SU-DHL-6 (cell line): ENCODE results near the gene SLFN5.
"Not testable (repeated sequence)": the region's sequence is repeated elsewhere in the genome, so short reads cannot be mapped to it uniquely, and the experiment has no call there.

Experiments used
- EZH2phosphoT487 ChIP-seq: fragments of 200-600 bp; sonication (generic), shearing (Covaris generic); conservative IDR thresholded peaks from 2 replicates; pipeline ENCODE4 v1.6.1; 2018; ENCODE audit warnings: mild to moderate bottlenecking, antibody characterized with exemption, low read length, moderate library complexity, mixed read lengths
- TF ChIP-seq, protein P1 (sequence below): fragments of 200-600 bp; sonication (generic); IDR thresholded peaks from one replicate; pipeline ENCODE4 v1.5.1; 2017; ENCODE audit warnings: antibody characterized with exemption, mild to moderate bottlenecking, low read length, moderate library complexity; ENCODE audit not compliant: insufficient read depth, poor library complexity, severe bottlenecking

DNA sequence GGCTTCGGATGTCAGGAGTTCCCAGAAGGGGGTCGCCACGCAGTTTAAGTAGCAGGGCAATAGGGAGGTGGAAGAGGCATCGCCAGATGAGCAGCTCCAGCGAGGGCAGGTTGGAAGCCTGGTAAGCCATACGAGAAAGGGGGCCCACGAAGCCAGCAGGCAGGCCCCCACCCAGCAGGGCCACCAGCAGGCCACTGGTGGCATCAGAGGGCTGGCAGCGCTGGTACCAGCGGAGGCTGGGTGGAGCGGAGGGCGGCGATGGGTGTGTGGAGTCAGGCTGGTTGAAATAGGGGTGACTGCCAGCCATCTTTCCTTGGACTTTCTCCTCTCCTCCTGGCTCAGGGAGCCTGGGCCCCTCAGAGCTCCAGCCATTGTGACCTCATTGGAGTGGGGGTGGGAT lies 48.9 kb upstream of the SLFN5 start, which contains the start of gene SLC35G3:
- TF ChIP-seq, protein P1, sequence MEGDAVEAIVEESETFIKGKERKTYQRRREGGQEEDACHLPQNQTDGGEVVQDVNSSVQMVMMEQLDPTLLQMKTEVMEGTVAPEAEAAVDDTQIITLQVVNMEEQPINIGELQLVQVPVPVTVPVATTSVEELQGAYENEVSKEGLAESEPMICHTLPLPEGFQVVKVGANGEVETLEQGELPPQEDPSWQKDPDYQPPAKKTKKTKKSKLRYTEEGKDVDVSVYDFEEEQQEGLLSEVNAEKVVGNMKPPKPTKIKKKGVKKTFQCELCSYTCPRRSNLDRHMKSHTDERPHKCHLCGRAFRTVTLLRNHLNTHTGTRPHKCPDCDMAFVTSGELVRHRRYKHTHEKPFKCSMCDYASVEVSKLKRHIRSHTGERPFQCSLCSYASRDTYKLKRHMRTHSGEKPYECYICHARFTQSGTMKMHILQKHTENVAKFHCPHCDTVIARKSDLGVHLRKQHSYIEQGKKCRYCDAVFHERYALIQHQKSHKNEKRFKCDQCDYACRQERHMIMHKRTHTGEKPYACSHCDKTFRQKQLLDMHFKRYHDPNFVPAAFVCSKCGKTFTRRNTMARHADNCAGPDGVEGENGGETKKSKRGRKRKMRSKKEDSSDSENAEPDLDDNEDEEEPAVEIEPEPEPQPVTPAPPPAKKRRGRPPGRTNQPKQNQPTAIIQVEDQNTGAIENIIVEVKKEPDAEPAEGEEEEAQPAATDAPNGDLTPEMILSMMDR = not testable (repeated sequence)
- TF ChIP-seq EZH2phosphoT487 = not testable (repeated sequence)
